Measurements from ENCODE around the gene SYTL3. TPM values are rescaled to one million over a fixed set of nuclear protein-coding genes. Genes with fewer than 3 reads are reported as not detected.
A peak's percentile ranks its signal among the peaks of the same experiment; 100 is the strongest.
"Not testable (repeated sequence)": the region's sequence is repeated elsewhere in the genome, so short reads cannot be mapped to it uniquely, and the experiment has no call there.

SYTL3 gene
- total and polyA plus RNA-seq, 3 donors from 2014 or later, result 7.0 to 11.0 (median 10.2) TPM

DNA sequence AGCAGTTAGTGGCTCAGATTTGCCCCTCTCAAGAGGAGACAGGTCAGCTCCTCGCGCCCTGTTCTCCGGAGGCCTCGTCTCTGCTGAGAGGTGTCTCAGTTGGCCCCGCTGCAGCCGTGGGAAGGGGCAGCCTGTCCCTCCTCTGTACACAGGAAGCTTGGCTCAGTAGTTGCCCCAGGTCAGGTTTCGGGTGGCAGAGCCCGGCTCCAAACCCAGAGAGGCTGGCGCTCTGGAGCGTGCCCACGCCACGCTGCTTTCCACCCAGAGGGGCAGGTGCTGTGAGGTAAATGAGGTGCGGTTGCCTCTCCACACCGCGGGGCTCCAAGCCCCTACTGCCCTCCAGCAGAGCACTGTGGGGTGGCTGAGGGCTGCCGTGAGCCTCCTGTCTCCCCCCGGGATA lies 21.3 kb upstream of the SYTL3 start:
- no peak overlapping the region for H3K27ac ChIP-seq
- H3K4me3 ChIP-seq, result no peak overlapping the region
- no peak for DNase-seq
- H3K36me3 ChIP-seq (ENCODE audit: low read depth, missing control alignments), result no peaks in the 10 kb centered on the region
- no peaks in the 10 kb centered on the region for H3K27me3 ChIP-seq
- TF ChIP-seq, protein P1, sequence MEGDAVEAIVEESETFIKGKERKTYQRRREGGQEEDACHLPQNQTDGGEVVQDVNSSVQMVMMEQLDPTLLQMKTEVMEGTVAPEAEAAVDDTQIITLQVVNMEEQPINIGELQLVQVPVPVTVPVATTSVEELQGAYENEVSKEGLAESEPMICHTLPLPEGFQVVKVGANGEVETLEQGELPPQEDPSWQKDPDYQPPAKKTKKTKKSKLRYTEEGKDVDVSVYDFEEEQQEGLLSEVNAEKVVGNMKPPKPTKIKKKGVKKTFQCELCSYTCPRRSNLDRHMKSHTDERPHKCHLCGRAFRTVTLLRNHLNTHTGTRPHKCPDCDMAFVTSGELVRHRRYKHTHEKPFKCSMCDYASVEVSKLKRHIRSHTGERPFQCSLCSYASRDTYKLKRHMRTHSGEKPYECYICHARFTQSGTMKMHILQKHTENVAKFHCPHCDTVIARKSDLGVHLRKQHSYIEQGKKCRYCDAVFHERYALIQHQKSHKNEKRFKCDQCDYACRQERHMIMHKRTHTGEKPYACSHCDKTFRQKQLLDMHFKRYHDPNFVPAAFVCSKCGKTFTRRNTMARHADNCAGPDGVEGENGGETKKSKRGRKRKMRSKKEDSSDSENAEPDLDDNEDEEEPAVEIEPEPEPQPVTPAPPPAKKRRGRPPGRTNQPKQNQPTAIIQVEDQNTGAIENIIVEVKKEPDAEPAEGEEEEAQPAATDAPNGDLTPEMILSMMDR (IDR thresholded peaks at IDR 0.05), result no peak
- TF ChIP-seq POLR2A (IDR thresholded peaks at IDR 0.05), result no peak
- intact Hi-C loops (cut with DNase I; ENCODE audit: low total_unique reads), result no loop called here
- peaks cover 45% of the 10 kb centered on the region for H3K4me1 ChIP-seq
- no peaks in the 10 kb centered on the region for H3K9me3 ChIP-seq
- WGBS, 2 donors, result 90 to 91% methylated on average over 10 to 17 of the region's 17 CpGs

DNA sequence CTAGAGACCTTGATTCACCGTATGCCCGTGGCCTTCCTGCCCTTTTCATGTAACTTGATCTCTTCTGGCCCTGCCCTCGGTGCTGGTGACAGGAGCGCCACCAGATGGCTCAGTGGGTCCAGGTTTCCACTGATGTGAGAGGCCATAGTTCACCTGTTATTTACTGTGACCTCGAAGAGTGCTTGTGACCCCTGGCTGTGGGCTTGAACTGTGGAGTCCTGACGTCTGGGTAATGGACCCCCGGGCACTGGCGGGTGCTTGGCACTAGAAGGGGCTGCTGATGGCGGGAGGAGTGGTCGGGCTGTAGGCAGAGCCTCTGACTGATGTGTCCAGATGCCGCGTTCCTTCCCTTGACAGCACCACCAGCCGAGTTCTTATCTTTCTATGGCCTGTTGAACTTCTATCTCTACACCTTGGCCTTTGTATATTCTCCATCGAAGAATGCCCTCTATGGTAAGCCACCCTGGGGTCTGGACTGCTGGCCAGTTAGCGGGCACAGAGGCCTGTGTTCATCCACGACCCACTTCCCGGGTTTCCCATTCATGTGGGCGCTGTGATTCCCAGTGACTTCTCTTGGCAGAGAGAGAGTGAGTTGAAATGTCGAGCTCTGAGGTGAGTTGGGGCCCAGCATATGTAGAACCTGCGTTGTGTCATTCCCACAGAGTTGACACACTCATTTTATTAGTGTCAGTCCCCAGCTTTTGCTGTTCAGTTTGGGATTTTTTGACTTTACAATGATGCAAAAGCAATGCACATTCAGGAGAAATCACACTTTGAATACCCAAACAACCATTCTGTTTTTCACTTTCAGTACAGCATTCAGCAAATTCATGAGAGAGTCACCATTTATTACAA lies 20.3 kb upstream of the SYTL3 start:
- WGBS, 2 donors, result 87 to 90% methylated on average over 20 of the region's 20 CpGs
- no peak for DNase-seq
- H3K4me1 ChIP-seq, result peaks cover 45% of the 10 kb centered on the region
- H3K36me3 ChIP-seq (ENCODE audit: low read depth, missing control alignments), result no peaks in the 10 kb centered on the region
- no peak overlapping the region for H3K27ac ChIP-seq
- no peaks in the 10 kb centered on the region for H3K27me3 ChIP-seq
- no peaks in the 10 kb centered on the region for H3K9me3 ChIP-seq
- no peak overlapping the region for H3K4me3 ChIP-seq
- TF ChIP-seq POLR2A (IDR thresholded peaks at IDR 0.05), result no peak
- TF ChIP-seq, protein P1 (IDR thresholded peaks at IDR 0.05), result no peak
- intact Hi-C loops (cut with DNase I; ENCODE audit: low total_unique reads), result no loop called here

DNA sequence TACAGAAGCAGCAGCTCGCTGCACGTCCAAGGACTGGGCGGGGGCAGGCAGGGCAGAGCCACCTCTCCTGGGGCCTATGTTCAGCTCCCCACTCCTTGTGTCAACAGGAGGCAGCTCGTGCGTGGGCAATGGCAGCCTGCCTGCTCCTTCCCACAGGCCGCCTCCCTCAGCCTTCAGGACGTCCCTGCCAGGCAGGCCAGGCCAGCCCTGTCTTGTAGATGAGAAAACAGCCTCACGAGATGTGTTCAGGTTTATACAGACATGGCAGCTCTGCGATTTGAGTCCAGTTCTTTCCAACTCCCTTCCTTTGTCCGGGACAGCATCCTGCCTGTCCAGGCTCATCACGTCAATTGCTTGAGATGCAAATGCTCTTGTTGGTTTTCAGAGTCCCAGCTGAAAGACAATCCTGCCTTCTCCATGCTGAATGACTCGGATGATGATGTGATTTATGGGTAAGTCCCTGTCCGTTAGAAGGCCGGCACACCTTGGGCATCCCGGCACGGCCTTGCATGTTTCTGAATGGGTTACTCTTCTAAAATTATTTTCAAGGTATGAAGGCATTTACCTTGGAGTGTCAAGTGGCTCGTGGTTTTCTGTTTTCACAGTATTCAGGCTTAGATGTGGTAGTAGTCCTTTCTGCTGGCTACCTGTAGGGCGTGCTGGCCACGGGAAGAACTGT lies 18.8 kb upstream of the SYTL3 start:
- intact Hi-C loops (cut with DNase I; ENCODE audit: low total_unique reads), result no loop called here
- Histone ChIP-seq H3K4me3 (no peak overlapping the region), H3K4me1 (peaks cover 33% of the 10 kb centered on the region), H3K27ac (peak overlapping the region; percentile 3 to 78), H3K36me3 (ENCODE audit: low read depth, missing control alignments) (no peaks in the 10 kb centered on the region), H3K27me3 (no peaks in the 10 kb centered on the region), H3K9me3 (no peaks in the 10 kb centered on the region)
- TF ChIP-seq, protein P1 (IDR thresholded peaks at IDR 0.05), result no peak
- no peak for TF ChIP-seq POLR2A (IDR thresholded peaks at IDR 0.05)
- peak; percentile 81 for DNase-seq
- 62% methylated on average over 19 of the region's 19 CpGs for WGBS, 2 donors

DNA sequence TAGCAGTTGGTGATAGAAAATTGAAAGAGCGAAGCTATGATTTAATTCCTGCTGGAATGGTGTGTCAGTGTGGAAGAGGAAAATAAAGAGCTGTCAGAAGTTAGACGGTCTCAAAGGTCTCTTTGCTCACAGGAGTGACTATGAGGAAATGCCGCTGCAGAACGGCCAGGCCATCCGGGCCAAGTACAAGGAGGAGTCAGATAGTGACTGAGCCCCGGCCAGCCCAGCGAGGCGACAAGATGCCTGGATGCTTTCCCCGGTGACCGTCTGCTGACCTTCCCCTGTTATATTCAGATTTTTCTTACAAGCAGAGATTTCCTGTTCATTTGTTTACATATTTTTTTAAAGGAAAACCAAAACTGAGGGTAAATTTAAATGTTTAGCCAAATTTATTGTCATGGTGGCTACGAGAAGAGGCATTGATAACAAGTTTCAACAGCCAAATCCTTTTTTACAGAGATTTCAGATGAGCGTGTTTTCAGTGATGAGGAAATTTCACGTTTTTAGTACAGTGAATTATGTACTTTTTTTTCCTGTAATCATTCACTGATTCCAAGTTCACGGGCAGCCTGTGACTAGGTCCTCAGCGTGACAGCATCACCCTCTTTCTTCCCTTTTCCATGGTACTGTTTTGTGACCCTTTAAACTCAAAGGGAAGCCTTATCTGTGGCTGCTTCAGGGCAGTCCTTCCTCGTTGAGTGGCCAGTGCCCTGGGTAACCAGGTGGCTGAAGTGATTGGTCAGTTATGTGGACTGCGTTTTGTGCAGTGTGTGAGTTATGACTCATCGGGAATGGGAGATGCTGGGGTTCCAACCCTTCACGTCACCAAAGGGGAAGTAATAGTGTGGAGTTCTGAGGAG lies 17.9 kb upstream of the SYTL3 start:
- no peak for TF ChIP-seq POLR2A (IDR thresholded peaks at IDR 0.05)
- TF ChIP-seq, protein P1 (IDR thresholded peaks at IDR 0.05), result no peak
- intact Hi-C loops (cut with DNase I; ENCODE audit: low total_unique reads), result no loop called here
- peak; percentile 80 for DNase-seq
- no peaks in the 10 kb centered on the region for H3K9me3 ChIP-seq
- no peak overlapping the region for H3K4me3 ChIP-seq
- WGBS, 2 donors, result 29 to 36% methylated on average over 19 of the region's 19 CpGs
- H3K27ac ChIP-seq, result peak overlapping the region; percentile 15 to 78
- H3K36me3 ChIP-seq (ENCODE audit: low read depth, missing control alignments), result no peaks in the 10 kb centered on the region
- peaks cover 25% of the 10 kb centered on the region for H3K4me1 ChIP-seq
- H3K27me3 ChIP-seq, result no peaks in the 10 kb centered on the region

DNA sequence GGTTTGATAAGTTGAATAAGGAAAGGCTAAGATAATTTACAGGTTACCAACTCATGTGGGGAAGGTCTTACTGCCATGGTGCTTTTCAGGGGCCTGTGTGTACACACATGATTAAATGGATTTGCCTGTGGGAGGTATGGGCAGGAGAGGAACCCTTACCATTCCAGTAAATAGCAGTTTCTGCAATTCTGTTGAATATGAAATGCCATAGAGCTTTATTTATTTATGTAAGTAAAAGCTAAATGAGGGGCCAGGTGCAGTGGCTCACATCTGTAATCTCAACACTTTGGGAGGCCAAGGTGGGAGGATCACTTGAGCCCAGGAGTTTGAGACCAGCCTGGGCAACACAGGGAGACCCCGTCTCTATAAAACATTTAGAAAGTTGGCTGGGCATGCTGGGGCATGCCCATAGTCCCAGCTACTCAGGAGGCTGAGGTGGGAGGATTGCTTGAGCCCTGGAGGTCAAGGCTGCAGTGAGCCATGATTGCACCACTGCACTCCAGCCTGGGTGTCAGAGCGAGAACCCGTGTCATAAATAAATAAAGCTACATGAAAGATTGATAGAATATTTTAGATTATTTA lies 17.2 kb upstream of the SYTL3 start:
- H3K27me3 ChIP-seq; DNase-seq; intact Hi-C loops (cut with DNase I; ENCODE audit: low total_unique reads); H3K9me3 ChIP-seq; H3K4me3 ChIP-seq; H3K36me3 ChIP-seq (ENCODE audit: low read depth, missing control alignments): not testable (repeated sequence)
- peak overlapping the region; percentile 15 to 78 for H3K27ac ChIP-seq
- H3K4me1 ChIP-seq, result peaks cover 20% of the 10 kb centered on the region
- WGBS, 2 donors, result 75 to 79% methylated on average over 3 of the region's 3 CpGs
